ENCODE results near the gene C20orf144.
"Not testable (repeated sequence)": the region's sequence is repeated elsewhere in the genome, so short reads cannot be mapped to it uniquely, and the experiment has no call there.

The C20orf144 gene

GRCh38 chr20:33662172-33662571 is at the start of gene C20orf144:
Gene C20orf144, plus strand, starts transcription at chr20:33662327. Its CDS starts 19 bp downstream, at chr20:33662346.
- in situ Hi-C loops (cut with MboI; ENCODE audit: low sequenced_read_pairs) = loop anchor here (10.0 kb wide), 1 partner anchor 197 kb away; no protein-coding TSS in a partner anchor

GRCh38 chr20:33621717-33622400 is 40.3 kb upstream of the C20orf144 start:
- in situ Hi-C loops (cut with MboI; ENCODE audit: low sequenced_read_pairs) = no loop called here

- in situ Hi-C loops (cut with MboI; ENCODE audit: low sequenced_read_pairs) = no loop called here
These were observed 39.3 kb upstream of the C20orf144 start for GRCh38 chr20:33622705-33623365.

- in situ Hi-C loops (cut with MboI; ENCODE audit: low sequenced_read_pairs) = no loop called here
These were observed 37.7 kb upstream of the C20orf144 start for GRCh38 chr20:33624399-33624798.

GRCh38 chr20:33626190-33626589 is 35.9 kb upstream of the C20orf144 start:
- in situ Hi-C loops (cut with MboI; ENCODE audit: low sequenced_read_pairs) = no loop called here

- in situ Hi-C loops (cut with MboI; ENCODE audit: low sequenced_read_pairs) = no loop called here
These were observed 34.4 kb upstream of the C20orf144 start for GRCh38 chr20:33627577-33628216.

- in situ Hi-C loops (cut with MboI; ENCODE audit: low sequenced_read_pairs) = no loop called here
These were observed 32.6 kb upstream of the C20orf144 start for GRCh38 chr20:33629533-33629932.

GRCh38 chr20:33629979-33630378 is 32.1 kb upstream of the C20orf144 start:
- in situ Hi-C loops (cut with MboI; ENCODE audit: low sequenced_read_pairs) = no loop called here

- in situ Hi-C loops (cut with MboI; ENCODE audit: low sequenced_read_pairs) = no loop called here
These were observed 31.6 kb upstream of the C20orf144 start for GRCh38 chr20:33630507-33630906.

GRCh38 chr20:33631910-33632309 is 30.2 kb upstream of the C20orf144 start:
- in situ Hi-C loops (cut with MboI; ENCODE audit: low sequenced_read_pairs) = not testable (repeated sequence)

- in situ Hi-C loops (cut with MboI; ENCODE audit: low sequenced_read_pairs) = no loop called here
These were observed 26.8 kb upstream of the C20orf144 start for GRCh38 chr20:33635341-33635740.

- in situ Hi-C loops (cut with MboI; ENCODE audit: low sequenced_read_pairs) = no loop called here
These were observed 25.4 kb upstream of the C20orf144 start for GRCh38 chr20:33636776-33637175.

GRCh38 chr20:33640287-33640686 is 21.8 kb upstream of the C20orf144 start:
- in situ Hi-C loops (cut with MboI; ENCODE audit: low sequenced_read_pairs) = no loop called here

GRCh38 chr20:33644313-33645071 is 17.6 kb upstream of the C20orf144 start:
- in situ Hi-C loops (cut with MboI; ENCODE audit: low sequenced_read_pairs) = no loop called here

GRCh38 chr20:33645072-33645358 is 17.1 kb upstream of the C20orf144 start:
- in situ Hi-C loops (cut with MboI; ENCODE audit: low sequenced_read_pairs) = no loop called here

- in situ Hi-C loops (cut with MboI; ENCODE audit: low sequenced_read_pairs) = no loop called here
These were observed 16.7 kb upstream of the C20orf144 start for GRCh38 chr20:33645396-33645795.

GRCh38 chr20:33646191-33646590 is 15.9 kb upstream of the C20orf144 start:
- in situ Hi-C loops (cut with MboI; ENCODE audit: low sequenced_read_pairs) = no loop called here

GRCh38 chr20:33646959-33647602 is 15.0 kb upstream of the C20orf144 start:
- in situ Hi-C loops (cut with MboI; ENCODE audit: low sequenced_read_pairs) = not testable (repeated sequence)

GRCh38 chr20:33647603-33648395 is 14.3 kb upstream of the C20orf144 start:
- in situ Hi-C loops (cut with MboI; ENCODE audit: low sequenced_read_pairs) = no loop called here

- in situ Hi-C loops (cut with MboI; ENCODE audit: low sequenced_read_pairs) = no loop called here
These were observed 13.6 kb upstream of the C20orf144 start for GRCh38 chr20:33648396-33649004.

All from HL-60/S4 (cell line).